HG03460 (cell line): ENCODE data around the gene PPM1E.

ENCODE experiments used
- ATAC-seq: cut with Tn5 transposase; IDR thresholded peaks from one replicate; pipeline ENCODE4 v1.9.1; 2021; ENCODE audit not compliant: unreplicated experiment

PPM1E gene

DNA sequence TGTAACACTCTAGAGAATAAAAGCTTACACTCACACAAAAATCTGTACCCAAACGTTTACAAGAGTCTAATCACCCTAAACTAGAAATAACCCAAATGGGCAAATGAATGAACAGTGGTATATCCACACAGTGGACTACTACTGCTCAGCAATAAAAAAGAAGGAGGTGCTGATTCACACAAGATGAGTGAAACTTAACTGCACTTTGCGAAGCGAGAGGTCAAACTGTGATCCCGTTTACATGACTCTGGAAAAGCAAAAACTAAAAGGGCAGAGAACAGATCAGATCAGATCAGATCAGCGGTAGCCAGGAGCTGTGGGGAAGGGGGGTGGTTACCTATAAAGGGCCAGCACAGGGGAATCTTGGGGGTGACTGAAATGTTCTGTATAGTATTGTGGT lies 237.7 kb downstream of the PPM1E start:
- no peak for ATAC-seq

DNA sequence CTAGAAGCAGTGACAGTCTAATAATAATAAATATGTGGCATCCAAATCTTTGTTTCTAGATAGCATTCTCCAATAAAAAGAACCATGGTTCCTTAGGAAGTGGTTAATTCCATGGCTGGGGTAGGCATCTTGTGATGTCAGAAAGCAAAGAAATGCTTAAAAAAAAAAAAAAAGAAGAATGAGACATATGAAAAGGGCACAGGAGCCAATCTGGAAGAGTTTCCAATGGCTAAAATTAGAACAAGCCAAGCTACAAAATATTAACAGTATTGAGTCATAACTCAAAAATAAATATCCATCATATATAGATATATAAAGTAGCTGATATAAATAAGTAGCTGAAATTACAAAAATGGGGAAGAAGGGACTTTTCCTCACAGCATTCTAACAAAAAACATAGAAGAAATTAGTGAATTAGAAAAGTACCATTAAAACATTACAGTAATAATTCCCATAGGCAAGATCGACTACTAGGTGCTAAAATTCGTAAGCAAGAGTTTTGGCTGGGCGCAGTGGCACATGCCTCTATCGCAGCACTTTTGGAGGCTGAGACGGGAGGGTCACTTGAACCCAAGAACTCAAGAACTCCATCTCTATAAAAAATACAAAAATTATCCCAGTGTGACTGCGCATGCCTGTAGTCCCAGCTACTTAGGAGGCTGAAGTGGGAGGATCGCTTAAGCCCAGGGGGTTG lies 239.7 kb downstream of the PPM1E start:
- no peak for ATAC-seq

DNA sequence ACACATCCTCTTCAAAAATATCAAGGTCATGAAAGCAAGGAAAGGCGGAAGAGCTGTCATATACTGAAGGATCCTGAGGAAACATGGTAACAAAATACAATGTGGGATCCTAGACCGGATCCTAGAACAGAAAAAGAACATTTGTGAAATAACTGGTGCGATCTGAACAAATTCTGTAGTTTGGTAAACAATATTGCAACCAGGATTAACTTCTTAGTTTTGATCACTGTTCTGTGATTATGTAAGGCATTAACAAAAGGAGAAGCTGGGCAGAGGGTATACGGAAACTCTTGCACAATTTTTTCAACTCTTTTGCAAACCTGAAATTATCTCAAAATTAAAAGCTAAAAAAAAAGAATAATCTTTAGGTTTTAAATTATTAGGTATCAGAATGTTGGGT lies 241.3 kb downstream of the PPM1E start:
- ATAC-seq = no peak

DNA sequence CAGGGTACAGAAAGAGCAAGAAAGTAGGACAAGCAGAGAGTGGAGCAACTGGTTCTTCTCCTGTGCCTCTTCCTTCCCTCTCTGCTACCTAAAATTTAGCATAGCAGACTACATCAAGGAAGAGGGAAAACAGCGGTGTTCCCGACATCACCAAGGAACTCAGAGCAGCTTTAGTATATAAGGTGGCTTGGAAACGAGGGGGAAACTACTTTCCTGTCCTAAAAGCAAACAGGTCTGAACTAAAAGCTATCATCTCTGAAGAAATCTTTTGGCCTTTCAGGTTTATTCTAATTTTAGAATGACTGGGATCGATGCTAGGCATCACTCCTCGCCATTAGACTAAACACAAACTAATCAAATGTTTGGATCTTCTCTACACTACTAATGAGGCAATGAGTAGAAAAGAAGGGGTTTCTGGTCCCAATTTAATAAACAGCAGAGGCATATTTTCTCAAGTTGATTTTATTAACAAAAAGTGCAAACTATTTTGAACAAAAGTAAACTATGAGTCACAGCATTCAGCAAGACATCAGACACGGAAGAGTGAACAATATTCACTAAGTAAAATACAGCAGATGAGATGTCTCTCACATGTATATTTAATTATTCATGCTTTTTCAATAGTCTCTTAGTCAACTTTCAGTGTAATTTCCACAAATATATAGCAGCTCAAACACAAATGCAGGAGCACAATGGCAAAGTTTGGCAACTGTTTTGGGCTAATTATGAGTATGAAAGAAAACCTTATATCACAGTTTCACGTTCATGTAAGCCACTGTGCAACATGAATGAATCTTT lies 242.3 kb downstream of the PPM1E start:
- no peak for ATAC-seq

DNA sequence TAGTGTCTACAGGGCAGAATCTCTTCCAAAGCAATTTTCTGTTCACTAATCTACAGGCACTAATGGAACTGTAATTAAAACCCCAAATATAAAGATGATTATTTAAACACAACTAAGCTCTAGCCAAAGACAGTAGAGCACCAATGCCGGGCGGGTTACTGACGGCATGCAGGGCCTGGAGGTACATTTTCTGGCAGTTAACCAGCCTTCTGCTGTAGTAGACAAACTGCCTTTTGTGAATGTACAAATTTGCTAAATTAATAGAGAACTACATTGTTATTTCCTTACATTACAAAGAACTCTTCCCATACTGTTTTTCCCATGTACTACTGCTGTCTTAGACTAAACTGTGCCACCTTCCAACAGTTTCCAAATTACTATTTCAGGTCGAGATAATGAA lies 243.2 kb downstream of the PPM1E start:
- no peak for ATAC-seq

DNA sequence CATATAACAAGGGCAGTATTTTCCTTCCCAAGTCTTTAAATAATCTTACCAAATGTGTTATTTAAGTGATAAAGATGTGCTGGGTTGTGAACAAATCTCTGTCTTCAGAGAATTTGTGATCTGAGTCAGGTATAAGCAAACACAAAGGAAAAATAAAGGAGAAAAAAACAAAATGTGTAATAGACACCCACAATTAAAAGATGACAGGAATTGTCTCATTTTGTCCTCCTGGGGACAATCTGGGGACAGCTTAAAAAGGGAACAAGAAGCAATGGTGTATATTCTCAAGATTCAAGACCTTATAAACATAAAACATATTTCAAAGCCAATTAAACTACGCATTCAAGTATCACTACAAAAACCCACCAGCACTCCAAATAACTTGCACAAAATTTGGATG lies 243.8 kb downstream of the PPM1E start:
- no peak for ATAC-seq

DNA sequence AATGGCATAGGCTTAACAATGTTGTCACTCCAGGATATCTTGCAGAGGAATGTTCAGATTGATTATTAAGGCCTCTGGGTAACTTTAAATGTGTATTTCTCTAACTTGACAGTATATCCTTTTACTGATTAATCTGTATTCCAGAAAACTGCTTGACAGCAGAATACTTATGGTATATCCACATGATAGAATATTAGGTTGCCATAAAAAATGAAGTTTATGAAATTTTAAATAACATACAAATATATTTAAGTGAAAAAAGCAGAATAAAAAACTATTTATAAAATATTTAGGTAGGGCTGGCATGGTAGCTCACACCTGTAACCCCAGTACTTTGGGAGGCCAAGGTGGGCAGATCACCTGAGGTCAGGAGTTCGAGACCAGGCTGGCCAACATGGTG lies 244.4 kb downstream of the PPM1E start:
- no peak for ATAC-seq

DNA sequence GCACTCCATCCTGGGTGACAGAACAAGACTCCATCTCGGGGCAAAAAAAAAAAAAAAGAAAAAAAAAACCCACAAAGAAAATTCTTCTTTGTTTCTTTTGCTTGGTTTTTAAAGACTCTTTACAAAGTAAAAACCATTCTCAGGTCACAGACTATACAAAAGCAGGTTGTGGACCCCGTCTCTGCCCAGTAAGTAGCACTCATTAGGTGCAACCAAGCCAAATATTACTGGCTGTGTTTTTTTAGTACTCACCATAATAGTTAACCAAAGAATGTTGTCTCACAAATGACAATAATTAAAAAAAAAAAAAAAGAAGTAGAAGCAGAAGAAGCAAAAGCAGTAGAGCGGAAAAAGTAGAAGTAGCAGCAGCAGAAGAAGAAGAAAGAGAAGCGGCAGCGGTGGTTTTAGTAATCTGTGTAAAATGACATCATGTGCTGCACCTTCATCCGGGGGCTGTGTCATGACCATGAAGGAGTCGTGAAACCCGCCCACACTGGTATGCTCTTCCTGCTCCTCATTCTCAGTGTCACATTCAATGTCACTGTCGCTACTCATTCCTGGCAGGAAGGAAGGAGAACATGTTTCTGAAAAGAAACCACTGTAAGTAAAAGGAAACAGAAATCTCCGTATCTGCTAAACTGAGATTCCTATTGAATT lies 245.6 kb downstream of the PPM1E start:
- peak; percentile 97 for ATAC-seq

DNA sequence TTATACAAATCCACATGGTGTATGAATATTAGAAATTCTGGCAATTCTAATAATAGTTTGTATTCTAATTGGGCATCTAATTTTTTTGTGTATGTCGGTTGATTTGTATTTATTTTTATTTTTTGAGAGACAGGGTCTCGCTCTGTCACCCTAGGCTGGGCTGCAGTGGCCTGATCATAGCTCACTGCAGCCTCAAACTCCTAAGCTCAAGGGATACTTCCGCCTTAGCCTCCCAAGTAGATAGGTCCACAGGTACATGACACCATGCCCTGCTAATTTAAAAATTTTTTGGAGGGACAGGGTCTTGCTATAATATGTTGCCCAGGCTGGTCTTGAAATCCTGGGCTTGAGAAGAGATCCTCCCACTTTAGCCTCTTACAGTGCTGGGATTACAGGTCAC lies 246.5 kb downstream of the PPM1E start:
- no peak for ATAC-seq

DNA sequence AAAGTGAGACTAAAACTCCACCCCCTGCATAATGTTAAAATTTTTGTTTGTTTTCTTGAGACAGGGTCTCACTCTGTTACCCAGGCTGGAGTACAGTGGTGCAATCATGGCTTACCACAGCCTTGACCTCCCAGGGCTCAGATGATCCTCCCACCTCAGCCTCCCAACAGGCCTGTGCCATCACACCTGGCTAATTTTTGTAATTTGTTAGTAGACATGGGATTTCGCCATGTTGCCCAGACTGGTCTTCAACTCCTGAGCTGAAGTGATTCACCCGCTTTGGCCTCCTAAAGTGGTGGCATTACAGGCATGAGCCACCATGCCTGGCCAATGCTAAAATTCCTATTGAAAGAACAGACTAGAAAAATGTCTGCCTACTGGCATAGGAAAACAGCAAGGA lies 247.2 kb downstream of the PPM1E start:
- ATAC-seq = no peak

DNA sequence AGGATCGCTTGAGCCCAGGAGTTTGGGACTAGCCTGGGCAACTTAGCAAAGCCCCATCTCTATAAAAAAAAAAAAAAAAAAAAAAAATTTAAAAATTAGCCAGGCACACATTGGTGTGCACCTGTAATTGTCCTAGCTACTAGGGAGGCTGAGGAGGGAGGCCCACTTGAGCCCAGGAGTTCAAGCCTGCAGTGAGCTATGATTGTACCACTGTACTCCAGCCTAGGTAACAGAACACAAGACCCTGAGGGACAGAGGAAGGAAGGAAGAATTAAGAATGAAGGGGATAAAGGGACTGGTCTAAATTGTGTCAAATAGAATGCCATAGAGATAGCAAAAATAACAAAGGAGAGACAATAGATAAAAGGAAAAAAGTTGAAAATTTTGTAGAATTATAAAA lies 248.2 kb downstream of the PPM1E start:
- ATAC-seq = no peak

DNA sequence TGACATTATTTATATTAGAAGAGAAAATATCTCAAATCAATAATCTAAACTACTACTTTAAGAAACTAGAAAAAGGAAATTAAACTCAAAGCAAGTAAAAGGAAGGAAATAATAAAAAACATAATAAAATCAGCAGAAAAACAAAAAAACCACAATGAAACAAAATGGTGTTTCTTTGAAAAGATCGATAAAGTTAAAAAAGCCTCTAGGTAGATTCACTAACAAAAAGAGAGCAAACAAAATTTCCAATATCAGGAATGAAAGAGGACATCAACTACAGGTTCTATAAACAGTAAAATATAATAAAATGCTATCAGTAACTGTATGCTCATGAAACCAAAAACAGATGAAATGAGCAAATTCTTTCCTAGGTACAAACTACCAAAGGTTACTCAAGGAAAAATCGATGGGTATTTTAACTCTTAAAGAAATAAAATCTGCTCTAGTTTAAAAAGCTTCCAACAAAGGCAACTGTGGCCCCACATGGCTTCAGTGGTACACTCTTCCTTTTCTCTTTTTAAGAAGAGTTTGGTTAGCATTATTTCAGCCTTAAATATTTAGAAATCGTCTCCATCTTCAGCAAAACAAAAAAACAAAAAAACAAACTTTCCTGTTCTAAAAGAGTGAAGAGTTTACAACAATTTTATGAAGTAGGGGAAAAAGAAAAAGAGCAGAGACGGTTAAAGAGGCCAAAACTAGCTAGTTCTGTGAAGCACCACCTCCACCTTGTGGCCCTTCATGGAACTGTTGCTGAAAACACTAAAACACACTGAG lies 248.9 kb downstream of the PPM1E start:
- ATAC-seq = no peak

DNA sequence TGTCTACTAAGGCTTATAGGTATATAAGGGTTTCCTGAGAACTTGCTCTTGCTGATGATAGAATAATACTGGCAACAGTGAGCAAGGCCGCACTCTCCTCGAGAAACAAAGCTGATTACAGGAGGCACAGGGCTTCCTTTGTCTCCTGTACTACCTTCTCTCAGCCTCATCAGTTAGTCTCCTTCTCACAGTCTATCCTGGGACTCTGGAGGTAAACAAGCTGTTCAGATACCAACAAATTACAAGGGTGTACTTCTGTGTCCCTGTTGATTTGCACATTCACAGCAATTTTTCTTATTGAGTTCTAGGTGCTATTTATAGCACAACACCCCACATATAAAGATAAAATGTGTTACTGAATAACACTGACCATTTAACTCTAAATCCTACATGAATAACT lies 252.3 kb downstream of the PPM1E start:
- no peak for ATAC-seq

DNA sequence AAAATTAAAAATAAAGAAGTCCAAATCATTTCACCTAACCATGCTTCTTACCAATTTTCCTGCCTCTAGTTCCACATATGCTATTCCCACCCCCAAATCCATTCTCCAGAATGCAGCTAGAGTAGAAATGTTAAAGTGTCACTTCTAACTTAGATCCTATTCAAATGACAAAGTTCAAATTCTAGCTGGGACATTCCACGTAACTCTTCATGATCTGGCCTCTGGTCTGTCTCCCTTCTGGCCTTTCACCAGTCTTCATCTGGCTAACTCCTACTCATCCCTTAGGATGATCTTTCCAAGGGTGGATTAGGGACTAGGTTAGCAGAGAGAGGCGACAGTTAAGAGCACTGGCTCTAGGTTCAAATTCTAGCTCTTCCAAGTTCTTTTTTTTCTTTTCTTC lies 253.1 kb downstream of the PPM1E start:
- ATAC-seq = no peak

DNA sequence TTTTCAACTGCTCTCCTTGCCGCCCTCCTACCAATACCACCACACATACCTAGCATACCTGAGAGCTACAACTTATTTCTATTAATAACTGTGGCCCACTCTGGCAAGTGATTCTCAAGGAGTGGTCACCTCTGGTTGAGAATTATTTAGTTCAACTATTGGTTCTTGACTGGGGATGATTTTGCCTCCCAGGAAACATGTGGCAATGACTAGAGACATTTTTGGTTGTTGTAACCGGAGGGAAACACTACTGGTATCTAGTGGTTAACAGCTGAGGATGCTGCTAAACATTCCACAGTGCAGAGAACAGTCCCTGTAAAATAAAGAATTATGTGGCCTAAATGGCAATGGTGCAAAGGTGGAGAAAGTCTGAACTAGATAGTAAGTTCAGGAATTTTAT lies 254.4 kb downstream of the PPM1E start:
- ATAC-seq = no peak

DNA sequence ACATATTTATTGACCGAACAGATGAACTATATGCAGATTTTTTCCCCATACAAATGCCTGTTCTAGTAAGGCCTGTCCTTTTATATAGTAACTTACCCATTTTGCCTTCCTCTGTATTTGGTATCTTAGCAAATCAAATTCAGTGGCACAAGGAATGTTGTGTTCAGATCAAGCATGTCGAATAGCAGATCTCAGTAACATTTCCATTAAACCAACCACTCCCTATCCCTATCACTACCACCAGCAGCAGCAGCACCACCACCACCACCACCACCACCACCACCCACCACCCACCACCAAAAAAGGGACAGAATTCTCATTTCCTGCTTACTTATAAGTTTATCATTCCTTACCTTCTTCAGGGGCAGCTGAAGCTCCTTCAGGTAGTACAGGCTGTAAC lies 256.3 kb downstream of the PPM1E start:
- no peak for ATAC-seq

DNA sequence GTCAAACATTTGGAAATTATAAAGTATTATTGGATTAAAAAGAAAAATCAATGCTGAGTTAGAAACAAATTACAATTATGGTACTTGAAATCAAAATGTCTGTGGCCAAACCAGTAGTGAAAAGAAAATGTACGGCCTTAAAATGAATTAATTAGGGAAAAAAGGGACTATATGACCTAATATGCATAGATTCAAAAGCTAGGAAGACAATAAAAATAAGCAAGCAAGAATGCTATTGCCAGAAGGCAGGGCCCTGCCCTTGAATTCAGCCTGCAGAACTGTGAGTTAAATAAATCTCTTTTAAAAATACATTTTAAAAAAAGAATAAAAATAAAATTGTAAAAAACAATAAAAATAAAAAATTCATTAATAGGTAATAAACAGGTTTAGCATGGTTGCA lies 262.4 kb downstream of the PPM1E start:
- no peak for ATAC-seq

DNA sequence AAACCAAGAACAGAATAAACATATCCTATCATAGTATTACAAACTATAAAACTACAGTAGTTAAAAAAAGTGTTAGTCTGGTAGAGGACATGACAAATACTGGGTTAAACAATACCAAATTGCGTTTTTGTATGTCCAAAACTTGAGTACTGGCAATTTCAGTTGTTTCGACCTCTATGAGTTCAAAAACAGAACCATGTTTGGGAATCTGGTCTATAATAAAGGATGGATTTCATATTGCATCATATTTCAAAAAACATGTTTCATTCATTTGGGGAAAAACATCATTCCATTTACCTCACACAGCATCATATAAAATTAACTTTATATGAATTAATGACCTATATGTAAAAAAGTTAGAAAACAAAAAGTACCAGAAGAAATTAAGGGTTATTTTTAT lies 269.3 kb downstream of the PPM1E start:
- ATAC-seq = no peak

DNA sequence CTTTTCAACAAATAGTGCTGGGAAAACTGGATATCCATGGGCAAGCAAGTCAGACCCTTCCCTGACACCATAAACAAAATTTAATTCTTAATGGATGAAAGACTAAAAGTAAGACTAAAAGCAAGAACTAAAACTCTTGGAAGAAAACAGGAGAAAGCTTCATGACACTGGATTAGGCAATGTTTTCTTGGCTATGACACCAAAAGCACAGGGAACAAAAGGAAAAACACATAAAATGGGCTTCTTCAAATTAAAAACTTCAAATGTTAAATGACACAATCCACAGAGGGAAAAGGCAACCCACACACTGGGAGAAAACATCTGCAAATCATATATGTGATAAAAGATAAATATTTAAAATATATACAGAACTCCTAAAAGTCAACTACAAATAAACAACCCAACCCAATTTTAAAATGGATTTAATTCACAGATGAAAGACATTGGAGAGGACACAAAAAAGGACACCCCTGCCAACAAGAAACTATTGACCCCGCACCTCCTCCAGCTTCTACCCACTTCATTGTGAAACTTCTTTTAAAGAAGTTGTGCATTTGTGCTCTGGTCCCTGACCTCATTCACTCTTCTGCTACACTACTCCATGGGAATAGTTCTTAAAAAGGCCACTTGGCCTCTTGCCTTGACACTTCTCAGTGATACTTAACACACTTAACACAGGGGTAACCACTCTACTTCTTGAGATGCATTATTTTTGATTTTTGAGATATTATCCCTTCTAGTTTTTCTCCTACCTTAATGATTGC lies 270.7 kb downstream of the PPM1E start:
- no peak for ATAC-seq

DNA sequence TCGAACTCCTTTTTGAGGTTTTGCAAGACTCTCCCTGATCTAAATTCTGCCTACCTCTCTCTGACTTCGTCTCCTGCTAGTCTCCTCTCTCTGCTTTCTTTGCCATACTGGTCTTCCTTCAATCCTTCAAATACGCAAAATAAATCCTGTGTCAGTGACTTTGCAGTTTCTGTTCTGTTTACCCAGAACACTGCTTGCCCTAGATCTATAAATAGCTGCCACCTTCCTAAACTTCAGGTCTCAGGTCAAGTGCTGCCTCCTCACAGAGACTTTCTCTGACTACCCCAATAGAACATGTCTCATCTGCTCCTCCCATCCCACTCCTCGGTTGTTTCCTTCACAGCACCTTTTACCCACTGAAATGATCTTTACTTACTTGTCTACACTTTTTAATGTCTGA lies 272.1 kb downstream of the PPM1E start:
- no peak for ATAC-seq

DNA sequence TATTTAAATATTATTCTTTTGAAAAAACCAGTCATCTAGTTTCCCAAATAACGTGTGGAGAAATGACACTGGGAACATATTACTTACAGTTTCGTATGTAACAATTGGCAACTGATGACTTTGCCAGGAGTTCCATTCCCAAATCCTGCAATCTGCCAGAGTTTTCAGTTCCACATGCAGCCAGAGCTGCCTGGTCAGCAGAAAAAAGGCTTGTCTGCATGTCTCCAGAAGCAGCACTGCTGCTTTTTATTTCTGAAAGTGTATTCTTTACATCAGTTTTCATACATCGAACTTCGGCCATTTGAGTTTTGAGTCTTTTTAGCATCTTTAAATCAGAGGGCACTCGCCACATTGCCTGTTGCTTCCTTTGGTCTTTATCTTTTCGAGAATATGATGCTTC lies 272.7 kb downstream of the PPM1E start:
- ATAC-seq = no peak
